ENCODE results near the gene MTAP. TPM values are rescaled to one million over a fixed set of nuclear protein-coding genes. Genes with fewer than 3 reads are reported as not detected.

MTAP gene
- total RNA-seq, 1 experiment from 2014 or later, result 102 TPM

DNA sequence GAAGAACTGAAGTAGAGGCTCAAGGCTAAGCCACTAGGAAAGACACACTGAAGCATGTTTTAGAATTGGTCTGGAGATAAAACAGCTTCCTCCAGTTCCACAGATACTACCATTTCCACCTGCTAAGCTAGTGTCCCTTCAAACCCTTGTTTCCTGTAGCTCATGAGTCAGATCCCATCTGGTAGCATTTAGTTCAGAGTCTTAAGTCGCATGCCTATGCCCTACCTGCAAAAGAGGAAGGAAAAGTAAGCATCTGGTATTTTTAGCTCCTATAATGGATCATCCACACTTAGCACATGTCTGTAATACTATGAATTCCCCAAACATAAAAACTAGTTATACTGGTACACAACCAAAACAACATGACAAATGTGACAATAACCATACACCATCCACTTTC, 99.7 kb downstream of the MTAP start:
- Histone ChIP-seq H3K27ac (ENCODE audit: insufficient read length, low read depth, low read length) (no peak overlapping the region), H4K20me1 (ENCODE audit: control insufficient read depth, insufficient read depth, insufficient read length) (no peaks in the 10 kb centered on the region), H4K91ac (ENCODE audit: insufficient read length, low read depth, low read length) (no peak overlapping the region), H2BK20ac (ENCODE audit: low read depth, low read length, poor library complexity, severe bottlenecking) (no peak overlapping the region), H3K4me2 (ENCODE audit: insufficient read depth, insufficient read length, low read length) (no peak overlapping the region), H4K8ac (replicated peaks; ENCODE audit: insufficient read length, low read depth, low read length) (no peak overlapping the region), H3T11ph (ENCODE audit: low read length) (no peak overlapping the region), H2BK5ac (ENCODE audit: insufficient read length, low read length) (no peak overlapping the region), H3K23me2 (ENCODE audit: insufficient read length, low read depth, low read length, poor library complexity, severe bottlenecking) (no peaks in the 10 kb centered on the region), H3K4ac (ENCODE audit: low read depth, low read length) (no peak overlapping the region), H2BK120ac (ENCODE audit: low read depth, low read length, poor library complexity, severe bottlenecking) (no peak overlapping the region), H3K79me2 (ENCODE audit: insufficient read depth, low read length) (no peaks in the 10 kb centered on the region), H2AK5ac (ENCODE audit: insufficient read length, low read length) (no peak overlapping the region), H3K23ac (ENCODE audit: insufficient read length, low read depth, low read length) (no peak overlapping the region), H3K79me1 (ENCODE audit: insufficient read depth, low read depth, low read length, poor library complexity, severe bottlenecking) (no peaks in the 10 kb centered on the region), H3K9ac (ENCODE audit: extremely low read depth, insufficient read length, low read length) (no peak overlapping the region), H3K27me3 (ENCODE audit: insufficient read depth, low read length) (no peaks in the 10 kb centered on the region), H3K9me3 (ENCODE audit: control insufficient read depth, low read depth, low read length) (no peaks in the 10 kb centered on the region), H3K14ac (ENCODE audit: insufficient read depth, low read length) (no peak overlapping the region), H2BK15ac (ENCODE audit: low read depth, low read length) (no peak overlapping the region), H2BK12ac (ENCODE audit: insufficient read length, low read depth, low read length) (no peak overlapping the region), H2AFZ (ENCODE audit: low read length) (no peak overlapping the region), H4K5ac (ENCODE audit: insufficient read length, low read depth, low read length) (no peak overlapping the region), H3K4me1 (ENCODE audit: insufficient read depth, low read length) (no peaks in the 10 kb centered on the region), H3K56ac (ENCODE audit: insufficient read length, low read depth, low read length) (no peak overlapping the region), H3K18ac (ENCODE audit: insufficient read length, low read depth, low read length) (no peak overlapping the region)
- Mint-ChIP-seq H3K9me3 (peaks cover 32 to 36% of the 10 kb centered on the region in 2 experiments), H3K4me1 (no peaks in the 10 kb centered on the region), H3K27ac (no peak overlapping the region), H3K27me3 (ENCODE audit: low read depth) (peaks cover 3% of the 10 kb centered on the region; the same call in 1 of the 2 replicates), H3K4me3 (no peak overlapping the region), H3K36me3 (ENCODE audit: insufficient read depth in 1 of 3, low read depth in 3 of 3) (peaks cover 12 to 24% (median 13%) of the 10 kb centered on the region in 3 experiments; a peak in 6 of 7 replicates)
- TF ChIP-seq, protein P1, sequence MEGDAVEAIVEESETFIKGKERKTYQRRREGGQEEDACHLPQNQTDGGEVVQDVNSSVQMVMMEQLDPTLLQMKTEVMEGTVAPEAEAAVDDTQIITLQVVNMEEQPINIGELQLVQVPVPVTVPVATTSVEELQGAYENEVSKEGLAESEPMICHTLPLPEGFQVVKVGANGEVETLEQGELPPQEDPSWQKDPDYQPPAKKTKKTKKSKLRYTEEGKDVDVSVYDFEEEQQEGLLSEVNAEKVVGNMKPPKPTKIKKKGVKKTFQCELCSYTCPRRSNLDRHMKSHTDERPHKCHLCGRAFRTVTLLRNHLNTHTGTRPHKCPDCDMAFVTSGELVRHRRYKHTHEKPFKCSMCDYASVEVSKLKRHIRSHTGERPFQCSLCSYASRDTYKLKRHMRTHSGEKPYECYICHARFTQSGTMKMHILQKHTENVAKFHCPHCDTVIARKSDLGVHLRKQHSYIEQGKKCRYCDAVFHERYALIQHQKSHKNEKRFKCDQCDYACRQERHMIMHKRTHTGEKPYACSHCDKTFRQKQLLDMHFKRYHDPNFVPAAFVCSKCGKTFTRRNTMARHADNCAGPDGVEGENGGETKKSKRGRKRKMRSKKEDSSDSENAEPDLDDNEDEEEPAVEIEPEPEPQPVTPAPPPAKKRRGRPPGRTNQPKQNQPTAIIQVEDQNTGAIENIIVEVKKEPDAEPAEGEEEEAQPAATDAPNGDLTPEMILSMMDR (conservative IDR thresholded peaks at IDR 0.05), result no peak
- no CpG with 5 or more reads among the region's 1 CpG for WGBS (ENCODE audit: extremely low coverage, insufficient read length, low lambda C conversion rate)
- no peak for DNase-seq

Measured in H9 (cell line).